Stimulated activated CD8-positive, alpha-beta memory T cell treated with anti-CD3 and anti-CD28 coated beads, Interleukin-7, amount 100 ng/mL, for 1 hour (primary cell): Measurements from ENCODE around the gene KRTDAP.
A peak's percentile ranks its signal among the peaks of the same experiment; 100 is the strongest.

Experiments used
- DNase-seq, 2 donors: peaks; one replicate each; pipeline ENCODE4 v3.0.0-alpha.2; 2020; ENCODE audit warnings: low read depth in 2 of 2

The KRTDAP gene

GRCh38 chr19:35490364-35490763, at the start of gene KRTDAP:
TSS of gene KRTDAP (minus strand) at chr19:35490464. CDS start at chr19:35490442, 22 bp downstream.
- no peak for DNase-seq

GRCh38 chr19:35539850-35540249, 49.6 kb upstream of the KRTDAP start:
- DNase-seq, result no peak

- DNase-seq, result no peak
Measured at GRCh38 chr19:35539314-35539713, 49.0 kb upstream of the KRTDAP start.

GRCh38 chr19:35534803-35535480, 44.7 kb upstream of the KRTDAP start:
- DNase-seq, result no peak

- DNase-seq, result peak in 1 of 2 donors; percentile 9
Measured at GRCh38 chr19:35533822-35534392, 43.6 kb upstream of the KRTDAP start.

GRCh38 chr19:35533201-35533821, 43.0 kb upstream of the KRTDAP start, which contains the start of gene GAPDHS:
TSS of gene GAPDHS (plus strand) at chr19:35533456. CDS start at chr19:35533528, 72 bp downstream.
- DNase-seq, result no peak

DNA sequence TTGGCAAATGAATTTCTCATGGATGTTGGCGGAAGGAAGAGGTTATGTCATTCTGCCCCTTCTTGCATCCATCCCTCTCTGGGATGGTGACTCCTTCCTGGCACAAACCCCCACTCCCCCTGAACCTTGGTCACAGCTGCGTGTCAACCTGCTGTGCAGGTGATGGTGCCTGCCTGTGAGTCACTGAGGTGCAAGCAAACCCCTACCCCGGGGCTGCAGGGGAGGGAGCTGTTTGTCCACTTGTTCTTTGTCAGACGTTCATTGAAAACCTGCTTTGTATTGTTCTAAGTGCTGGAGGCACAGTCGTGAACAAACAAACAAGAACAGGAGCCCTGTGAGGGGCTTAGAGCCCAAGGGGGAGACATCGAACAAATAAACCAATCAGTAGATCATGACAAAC, 41.0 kb upstream of the KRTDAP start:
- DNase-seq, result no peak

DNA sequence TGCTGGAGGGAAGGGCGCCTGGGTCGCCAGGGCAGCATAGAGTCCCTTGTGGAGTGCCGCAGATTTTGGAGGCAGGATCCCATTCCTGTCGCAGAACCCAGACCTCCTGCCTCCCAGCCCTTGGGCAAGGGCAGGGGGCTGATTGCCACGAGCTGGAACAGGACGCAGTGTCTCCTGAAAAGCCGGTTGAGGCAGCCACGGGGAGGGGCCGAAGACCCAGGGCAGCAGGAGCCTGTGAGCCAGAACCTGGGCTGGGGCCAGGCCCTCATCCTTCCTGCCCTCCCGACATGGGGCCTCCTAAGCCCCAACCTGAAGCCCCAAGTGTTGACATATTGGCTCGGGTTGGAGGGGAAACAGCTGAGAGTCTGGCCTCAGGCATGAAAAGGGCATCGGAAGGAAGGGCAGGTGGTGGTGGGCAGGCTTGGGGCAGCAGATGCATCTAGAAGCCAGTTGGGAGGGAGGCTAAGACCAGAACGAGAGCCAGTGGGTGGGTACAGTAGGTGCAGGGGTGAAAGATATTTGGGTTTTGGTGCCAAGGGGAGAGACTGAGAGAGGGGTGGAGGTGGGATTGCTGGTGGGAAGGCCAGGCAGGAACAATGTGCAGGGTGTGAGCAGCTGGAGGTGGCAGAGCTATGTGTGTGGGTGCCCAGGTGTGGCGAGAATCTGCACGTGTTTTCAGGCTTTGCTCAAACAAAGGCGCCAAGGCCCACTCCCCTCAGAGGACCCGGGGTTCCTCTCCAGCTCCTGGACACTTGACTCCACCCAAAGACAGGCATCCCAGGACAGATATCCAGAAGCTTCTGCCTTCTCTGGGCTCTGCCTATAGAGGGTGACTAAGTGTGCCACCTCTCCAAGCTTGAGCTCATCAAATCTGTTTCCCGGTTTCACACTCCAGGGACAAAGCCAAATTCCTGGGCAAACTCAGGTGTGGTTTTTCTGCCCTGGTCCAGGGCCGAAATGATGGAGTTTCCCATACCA, 39.3 kb upstream of the KRTDAP start:
- no peak for DNase-seq

DNA sequence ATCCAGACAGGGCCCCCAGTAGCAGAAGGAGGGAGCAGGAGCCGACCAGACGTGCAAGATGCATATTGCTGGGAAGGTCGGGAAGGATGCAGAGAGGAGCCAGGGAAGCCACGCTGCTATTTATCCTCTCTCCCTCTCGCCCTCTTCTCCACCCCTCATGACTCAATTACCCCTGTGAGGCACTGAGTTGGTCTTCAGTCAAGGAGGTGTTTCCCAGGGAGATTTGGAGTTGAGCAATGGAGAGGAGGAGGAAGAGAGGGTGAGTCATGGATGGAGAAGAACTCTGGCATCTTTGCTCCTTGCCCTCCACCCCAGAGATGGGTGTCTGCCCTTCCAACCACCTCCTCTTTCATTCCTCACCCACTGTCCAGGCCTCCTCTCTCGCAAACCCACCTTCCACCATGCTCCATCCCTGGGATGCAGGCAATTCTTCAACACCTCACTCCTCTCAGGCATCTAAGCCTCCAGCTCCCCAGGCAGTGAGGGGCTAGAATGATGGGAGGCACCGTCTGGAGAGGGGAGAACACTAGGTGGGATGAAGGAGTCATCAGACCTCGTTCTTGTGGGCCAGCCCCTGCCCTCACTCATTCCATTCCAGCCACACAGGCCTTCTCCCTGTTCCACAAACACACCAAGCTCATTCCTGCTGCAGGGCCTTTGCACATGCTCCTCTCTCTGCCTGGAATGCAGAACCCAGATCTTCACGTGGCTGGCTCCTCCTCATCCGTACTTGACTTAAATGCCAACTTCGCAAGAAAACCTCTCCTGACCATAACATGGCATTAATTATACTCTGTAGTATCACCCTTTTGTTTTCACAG, 38.2 kb upstream of the KRTDAP start, which contains the start of gene SBSN:
TSS of gene SBSN (minus strand) at position 94 of the 821 bp plus-strand sequence. CDS start at position 64, 30 bp downstream.
- DNase-seq, result no peak

GRCh38 chr19:35525873-35526272, 35.6 kb upstream of the KRTDAP start:
- no peak for DNase-seq

GRCh38 chr19:35524181-35524837, 34.0 kb upstream of the KRTDAP start:
- no peak for DNase-seq

DNA sequence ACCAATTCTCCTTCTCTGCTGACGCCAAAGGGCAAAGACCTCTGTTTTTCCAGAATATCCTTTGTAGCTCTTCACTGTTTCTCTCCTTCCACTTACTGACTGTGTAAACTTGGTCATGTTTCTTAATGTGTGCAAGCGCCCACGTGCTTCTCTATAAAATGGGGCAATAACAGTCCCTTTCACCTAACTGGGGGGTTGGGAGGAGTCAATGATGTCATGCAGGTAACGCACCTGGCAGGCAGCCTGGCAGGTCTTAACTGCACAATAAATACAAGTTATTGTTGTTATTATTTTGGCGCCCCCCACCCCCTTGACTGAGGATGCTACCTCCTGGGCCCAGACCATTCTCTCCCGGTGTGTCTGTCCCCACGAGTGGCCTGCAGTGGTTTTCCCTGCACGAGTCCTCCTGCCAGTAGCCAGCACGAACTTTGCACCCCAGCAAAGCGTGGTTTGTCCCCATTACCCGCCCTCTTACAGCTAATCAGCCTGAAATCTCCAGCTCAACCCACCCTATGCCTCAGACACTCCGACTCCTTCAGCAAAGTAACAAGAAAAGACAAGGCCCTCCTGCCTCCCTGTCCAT, 32.6 kb upstream of the KRTDAP start:
- no peak for DNase-seq

- no peak for DNase-seq
Measured at GRCh38 chr19:35521124-35521743, 31.0 kb upstream of the KRTDAP start.

DNA sequence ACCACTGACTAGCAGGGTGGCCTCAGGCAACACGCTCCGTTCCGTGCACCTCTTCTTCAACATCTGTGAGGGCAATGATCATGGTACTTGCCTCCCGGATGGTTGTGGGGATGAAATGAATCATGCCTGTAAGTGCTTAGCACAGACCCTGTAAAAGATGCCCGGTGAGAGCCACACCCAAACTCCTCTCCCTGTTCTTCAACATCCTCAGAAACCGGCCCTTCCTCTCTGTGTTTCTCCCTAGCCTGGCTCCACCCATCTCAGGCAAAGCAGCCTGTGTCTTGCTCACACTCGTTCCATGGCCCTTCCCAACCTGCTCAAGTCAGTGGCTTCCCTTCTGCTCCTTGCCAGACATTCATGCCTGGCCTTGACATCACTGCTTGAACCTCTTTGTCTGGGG, 29.0 kb upstream of the KRTDAP start:
- no peak for DNase-seq

GRCh38 chr19:35518313-35518712, 28.0 kb upstream of the KRTDAP start:
- DNase-seq, result no peak

DNA sequence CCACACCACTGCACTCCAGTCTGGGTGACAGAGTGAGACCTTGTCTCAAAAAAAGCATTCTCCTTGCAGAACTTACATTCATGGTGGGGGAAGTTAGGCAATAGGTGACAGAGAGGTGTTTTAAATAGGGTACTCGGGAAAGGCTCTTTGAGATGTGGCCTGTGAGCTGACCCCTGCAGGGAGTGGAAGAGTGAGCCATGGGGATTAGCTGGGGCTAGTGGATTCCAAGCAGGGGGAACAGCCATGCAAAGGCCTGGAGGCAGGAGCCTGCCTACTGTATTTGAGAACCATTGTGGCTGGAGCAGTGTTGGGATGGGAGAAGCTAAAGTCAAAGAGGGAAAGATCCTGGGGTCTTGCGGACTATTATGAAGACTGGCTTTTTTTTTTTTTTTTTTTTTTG, 27.1 kb upstream of the KRTDAP start:
- DNase-seq, result no peak

DNA sequence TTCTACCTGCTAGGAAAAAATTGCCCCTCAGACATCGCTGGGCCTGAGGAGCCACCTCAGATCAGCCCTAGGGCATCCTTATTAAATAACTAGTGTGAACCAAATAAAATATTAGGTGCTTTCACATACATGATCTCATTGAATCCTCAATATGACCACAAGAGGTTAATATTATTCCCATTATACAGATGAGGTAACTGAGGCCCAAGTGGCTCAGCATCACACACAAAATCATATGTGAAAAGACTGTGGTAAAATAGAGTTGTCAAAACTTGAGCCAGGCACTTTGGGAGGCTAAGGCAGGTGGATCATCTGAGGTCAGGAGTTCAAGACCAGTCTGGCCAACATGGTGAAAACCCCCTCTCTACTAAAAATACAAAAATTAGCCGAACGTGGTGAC, 26.0 kb upstream of the KRTDAP start:
- DNase-seq, result no peak

- no peak for DNase-seq
Measured at GRCh38 chr19:35514282-35514809, 24.1 kb upstream of the KRTDAP start.

DNA sequence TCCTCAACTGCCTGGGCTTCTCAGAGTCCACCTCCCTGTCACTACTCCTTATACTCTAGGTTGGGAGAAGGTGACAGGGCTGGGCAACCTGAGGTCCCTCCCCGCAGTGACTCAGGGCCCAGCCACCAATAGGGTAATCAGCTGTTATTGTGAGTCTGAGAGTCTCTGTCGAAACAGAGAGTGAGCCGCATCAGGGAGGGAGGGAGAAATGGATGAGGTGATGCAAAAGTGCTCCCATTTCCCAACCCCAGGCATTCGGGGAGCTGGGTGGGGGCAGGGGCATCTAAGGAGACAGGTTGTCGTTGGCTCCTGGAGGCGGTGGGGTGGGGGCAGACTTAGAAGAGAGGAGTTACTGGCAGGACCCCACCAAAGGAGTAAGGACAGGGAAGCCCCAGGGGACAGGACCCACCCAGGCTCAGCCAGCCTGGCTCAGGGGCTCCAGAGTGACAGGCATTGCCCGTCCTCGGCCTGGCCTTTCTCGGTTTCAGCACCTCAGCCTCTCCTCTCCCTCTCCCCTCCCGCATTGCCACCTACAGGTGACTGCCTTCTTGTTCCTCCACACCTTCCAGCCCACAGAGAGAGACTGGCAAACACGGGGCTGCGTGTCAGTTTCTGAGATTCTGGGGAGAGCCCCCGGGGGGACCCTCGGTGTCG, 23.5 kb upstream of the KRTDAP start, which contains the start of gene DMKN:
TSS of gene DMKN (minus strand) at position 22 of the 654 bp plus-strand sequence. CDS start 174 bp downstream, outside the sequence.
- DNase-seq, result no peak
